ENCODE measurements around the gene SMAD6. TPM values are rescaled to one million over a fixed set of nuclear protein-coding genes. Genes with fewer than 3 reads are reported as not detected.

SMAD6 gene
- total RNA-seq, 1 donor from 2014 or later, result 14.1 TPM

DNA sequence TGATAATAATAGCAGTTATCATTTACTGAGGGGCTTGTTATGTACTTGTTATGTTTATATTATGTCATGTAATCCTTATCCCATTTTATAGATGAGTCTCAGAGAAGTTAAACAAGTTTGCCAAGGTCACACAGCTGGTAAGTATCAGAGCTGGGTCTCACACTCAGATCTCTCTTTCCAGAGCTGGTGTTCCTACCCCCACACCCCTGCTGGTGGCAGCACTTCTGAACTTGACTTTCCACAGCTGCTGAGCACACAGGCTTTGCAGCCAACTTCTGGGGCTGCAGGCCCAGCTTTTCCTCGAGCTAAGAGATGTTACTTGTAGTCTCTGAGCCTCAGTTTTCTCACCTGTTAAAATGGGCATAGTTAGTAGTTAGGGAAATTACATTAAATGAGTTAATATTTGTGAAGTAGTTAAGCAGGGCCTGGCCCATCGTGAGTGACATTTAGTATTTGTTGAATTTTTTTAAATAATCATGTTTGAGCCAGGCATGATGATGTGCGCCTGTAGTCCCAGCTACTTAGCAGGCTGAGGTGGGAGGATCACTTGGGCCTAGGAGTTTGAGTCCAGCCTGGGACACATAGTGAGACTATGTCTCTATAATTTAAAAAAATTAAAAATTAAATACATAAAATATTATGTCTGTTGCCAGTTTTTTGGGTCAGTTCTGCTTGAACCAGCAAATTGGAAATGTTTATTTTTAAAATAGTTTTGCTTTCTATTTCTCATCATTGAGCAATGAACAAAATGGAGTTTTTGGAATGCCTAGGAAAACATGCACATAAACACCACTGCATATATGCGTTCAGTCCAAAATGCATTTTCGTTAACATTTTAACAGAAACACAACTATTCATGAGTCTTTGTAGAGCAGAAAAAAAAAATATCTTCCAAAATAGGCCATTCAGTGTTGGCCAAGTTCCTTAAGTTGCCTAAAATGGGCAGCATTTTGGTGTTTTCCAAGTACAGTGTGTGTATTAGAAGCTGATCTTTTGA lies 87.3 kb downstream of the SMAD6 start:
- ATAC-seq (ENCODE audit: poor library complexity) (peak; percentile 81), DNase-seq (peak; percentile 63)
- intact Hi-C loops (cut with DNase I), result loop anchor here (5.0 kb wide), 1 partner anchor 48 kb away; no protein-coding TSS in a partner anchor

DNA sequence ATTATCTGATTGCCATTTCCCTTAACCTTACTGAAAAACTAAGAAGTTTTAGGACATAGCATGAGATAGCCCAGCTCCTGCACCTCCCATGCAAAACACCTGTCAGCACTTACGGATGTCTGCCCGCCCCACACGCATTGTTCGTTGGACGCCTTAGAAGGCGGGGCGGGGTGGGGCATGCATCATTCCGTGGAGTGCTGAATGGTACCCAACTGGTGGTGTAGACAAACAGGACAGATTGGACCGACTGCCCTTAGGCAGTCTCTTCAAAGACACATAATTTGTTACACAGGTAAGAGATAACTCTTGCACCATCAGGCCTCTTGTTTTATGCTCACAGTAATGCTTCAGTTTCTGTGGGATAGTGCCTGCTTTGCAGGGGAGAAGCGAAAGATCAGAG lies 93.8 kb downstream of the SMAD6 start:
- DNase-seq (no peak), ATAC-seq (ENCODE audit: poor library complexity) (no peak)
- intact Hi-C loops (cut with DNase I), result no loop called here

DNA sequence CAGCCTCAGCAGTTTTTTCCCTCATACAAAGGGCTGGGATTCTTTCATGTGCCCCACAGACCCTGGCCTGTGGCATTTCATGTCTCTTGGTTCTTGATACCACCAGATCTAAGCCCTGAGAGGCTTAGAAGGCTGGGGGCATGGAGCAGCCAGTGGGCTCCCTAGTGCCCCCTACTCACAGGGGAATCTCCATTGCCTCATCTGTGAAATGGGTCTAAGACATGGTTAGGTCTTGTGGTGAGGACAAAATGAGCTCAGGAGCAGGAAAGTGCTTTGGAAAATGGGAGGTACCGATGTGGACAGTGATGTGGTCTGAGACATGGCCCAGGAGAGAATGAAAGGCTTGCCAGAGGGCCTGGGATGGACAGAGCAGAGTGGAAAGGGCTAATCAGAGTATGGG lies 94.3 kb downstream of the SMAD6 start:
- intact Hi-C loops (cut with DNase I), result no loop called here
- no peak for DNase-seq
- no peak for ATAC-seq (ENCODE audit: poor library complexity)

DNA sequence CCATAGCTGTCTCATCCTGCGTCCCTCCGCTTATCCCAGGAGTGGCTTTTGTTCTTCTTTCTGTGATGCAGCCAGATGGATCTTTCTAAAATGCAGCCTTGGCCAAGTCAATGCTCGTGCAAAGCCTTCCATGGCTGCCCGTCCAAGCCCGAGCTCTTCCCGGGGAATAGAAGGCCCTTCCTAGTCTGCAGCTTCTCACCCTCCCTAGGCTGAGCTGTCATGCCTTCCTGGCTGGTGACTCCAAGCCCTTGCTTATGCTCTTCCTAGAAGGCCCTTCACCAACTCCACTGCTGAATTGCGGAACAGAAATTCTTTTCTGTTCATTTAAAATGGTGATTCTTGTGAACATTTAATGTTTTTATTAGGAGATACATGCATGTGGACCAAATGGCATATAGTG lies 95.9 kb downstream of the SMAD6 start:
- DNase-seq (no peak), ATAC-seq (ENCODE audit: poor library complexity) (no peak)
- intact Hi-C loops (cut with DNase I), result no loop called here

DNA sequence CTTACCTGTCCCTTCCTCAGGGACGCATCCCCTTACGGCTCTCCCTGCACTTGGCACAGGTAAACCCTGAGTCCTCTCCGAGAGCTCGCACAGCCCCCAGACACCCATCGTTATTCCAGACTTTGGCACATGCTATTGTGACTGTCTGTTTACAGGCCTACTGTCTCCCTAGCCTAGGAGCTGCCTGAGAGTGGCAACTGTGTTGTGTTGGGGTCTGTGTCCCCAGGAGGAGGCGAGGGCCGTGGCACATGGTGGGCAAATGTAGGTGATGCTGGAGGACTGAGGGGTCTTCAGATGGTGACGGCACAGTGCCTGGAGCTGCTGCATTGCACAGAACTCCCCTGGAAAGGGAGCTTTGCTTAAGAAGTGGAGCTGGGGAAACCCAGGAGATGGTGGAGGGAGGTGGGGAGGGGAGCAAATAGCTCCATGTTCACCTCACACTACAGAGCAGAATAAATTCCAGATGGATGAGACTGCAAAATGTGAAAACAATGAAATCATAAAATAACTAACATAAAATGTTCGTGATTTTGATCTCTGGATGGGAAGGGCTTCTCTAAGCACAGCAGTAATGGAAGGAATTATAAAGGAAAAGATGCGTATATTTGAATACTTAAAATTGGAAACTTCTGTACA lies 96.5 kb downstream of the SMAD6 start:
- intact Hi-C loops (cut with DNase I), result no loop called here
- ATAC-seq (ENCODE audit: poor library complexity) (no peak), DNase-seq (no peak)

DNA sequence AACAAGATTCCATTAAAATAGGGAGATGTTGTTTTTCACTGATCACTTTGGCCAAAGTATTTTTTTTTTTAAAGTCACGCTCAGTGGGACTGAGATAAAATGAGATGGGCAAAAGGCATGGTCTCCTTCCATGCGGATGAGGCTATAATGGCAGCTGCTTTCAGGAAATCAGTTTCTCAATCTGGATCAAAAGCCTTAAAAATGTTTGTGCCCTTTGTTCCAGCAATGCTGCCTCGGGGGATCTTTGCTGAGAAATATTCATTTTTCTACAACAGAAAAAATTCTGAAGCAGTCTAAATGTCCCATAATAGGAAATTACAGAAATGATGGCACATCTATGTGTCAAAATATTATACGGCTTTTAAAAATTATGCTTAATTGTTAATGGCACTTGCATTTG lies 97.2 kb downstream of the SMAD6 start:
- intact Hi-C loops (cut with DNase I), result no loop called here
- ATAC-seq (ENCODE audit: poor library complexity) (no peak), DNase-seq (no peak)

DNA sequence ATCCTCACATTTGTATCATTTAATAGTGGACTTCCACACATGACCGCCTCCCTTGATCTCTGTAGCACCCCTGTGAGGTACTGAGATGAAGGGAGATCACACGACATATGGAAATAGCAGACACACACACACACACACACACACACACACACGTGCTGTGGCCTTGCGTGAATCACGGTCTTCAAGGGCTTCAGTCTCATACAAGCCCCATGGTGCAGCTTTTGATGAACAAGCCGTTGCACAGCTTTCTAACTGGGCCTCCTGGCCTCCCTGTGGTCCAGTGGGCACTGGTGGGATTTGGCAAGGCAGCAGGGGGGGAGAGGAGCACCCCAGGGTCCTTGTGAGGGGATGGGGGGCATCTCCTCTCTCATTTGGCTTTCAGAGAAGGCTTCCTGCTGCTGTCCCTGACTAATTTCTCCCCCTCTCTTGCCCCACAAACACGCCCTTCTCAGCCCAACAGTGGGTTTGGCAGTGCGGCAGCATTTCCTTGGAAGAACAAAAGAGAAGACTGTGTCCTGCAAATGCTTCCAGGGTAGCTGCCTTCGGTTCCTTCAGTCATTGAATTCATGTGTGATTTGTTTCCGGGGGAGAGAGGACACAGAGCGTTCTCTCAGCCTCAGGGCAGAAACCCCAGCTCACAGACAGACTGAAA lies 98.7 kb downstream of the SMAD6 start:
- no peak for ATAC-seq (ENCODE audit: poor library complexity)
- no peak for DNase-seq
- intact Hi-C loops (cut with DNase I), result no loop called here

DNA sequence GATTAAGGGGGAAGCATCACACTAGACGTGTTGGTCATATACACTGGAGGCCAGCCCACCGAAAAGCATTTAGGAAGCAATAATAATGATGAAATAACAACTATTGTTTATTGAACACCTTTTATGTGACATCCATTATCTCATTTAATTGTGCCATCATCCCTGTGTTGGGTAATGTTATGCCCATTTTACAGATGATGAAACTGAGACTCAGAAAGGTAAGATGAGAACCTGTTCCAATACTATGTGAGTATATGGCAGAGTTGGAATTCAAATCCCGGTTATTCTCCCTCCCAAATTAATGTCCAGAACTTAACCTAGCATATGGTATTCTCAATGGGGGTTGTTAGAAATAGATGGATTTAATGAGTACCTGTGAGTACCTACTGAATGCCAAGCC lies 99.2 kb downstream of the SMAD6 start:
- DNase-seq (no peak), ATAC-seq (ENCODE audit: poor library complexity) (no peak)
- intact Hi-C loops (cut with DNase I), result no loop called here

DNA sequence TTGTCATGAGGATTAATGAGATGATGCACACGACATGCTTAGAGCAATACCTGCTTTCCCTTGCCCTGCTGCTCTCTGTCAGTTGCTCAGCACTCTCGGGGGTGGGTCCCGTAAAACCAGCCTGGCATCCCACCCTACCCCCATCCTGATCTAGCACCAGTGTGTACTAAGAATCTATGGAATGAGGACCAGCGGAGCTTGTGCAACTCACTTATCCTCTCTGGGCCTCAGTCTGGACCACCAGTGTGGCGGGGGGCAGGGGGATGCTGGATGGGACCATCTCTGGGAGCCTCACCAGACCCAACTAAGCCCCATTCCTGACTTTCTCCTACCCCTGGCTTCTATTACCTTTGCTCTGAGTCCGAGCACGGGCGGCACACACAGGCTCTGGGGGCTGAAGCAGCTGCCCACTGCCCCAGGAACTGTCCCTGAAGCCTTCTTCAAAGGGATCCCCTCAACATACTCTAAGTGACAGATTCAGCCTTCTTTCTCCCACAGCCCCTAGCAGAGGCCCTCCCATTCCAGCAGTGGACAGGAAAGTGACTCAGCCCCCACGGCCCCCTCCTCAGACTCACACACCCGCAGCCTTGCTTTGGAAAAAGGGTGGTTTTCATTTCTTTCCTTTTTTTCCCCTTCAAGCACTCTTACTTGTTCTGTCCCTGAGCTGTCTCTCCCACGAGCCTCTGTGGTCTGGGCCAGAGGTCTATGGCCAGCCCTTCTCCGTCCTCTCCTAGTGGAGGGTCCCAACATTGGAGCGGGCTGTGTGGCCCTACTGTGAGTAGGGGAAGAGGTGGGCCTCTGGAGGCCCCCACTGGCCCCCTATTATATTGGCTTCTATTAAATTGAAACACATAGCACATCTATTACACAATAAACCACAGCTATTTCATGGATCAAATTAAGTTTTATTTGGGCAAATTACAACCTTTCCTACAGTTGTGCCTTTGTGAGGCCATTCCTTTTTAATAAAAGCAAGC lies 100.3 kb downstream of the SMAD6 start:
- DNase-seq (no peak), ATAC-seq (ENCODE audit: poor library complexity) (peak; percentile 26)
- intact Hi-C loops (cut with DNase I), result no loop called here

DNA sequence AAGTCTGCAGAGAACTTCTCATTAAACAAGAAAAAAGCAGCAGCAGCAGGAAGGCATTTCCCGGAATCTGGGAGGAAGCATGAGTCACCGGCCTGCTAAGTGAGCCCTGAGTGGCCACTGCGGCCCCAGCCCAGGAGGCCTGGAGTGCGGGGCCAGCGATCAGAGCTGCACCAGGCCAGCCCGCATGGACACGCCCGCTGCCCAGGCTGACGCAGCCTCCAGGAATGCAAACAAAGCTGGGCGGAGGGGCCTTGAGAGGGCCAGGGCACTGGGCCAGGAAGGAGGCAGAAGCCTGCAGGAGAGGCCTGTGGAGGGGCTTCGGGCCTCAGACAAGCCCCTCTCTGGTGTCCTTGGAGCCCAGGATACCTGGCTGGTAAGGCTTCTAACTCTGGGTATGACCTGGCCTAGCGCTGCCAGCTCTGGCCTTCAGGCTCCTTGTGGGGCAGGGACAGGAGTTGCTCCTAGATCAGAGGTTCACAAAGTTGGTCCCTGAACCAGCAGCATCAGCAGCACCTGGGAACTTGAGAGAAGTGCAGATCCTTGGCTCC lies 101.2 kb downstream of the SMAD6 start:
- intact Hi-C loops (cut with DNase I), result no loop called here
- peak; percentile 92 for DNase-seq
- peak; percentile 97 for ATAC-seq (ENCODE audit: poor library complexity)

DNA sequence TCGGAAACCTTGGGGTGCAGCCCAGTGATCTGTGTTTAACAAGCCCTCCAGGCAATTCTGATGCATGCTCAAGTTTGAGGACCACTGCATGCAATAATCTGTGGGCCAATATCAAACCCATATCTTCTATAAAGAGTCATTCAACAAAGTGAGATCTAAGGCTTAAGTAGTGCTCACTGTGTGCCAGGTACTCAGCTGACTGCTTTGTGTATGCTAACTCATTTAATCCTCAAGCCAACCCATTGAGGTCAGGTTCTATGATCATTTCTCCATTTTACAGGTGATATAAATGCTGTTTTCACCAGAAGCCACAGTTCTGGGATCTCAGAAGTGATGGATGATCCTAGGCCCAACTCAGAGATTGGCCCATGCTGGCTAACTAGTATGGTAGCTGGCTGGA lies 101.7 kb downstream of the SMAD6 start:
- DNase-seq, result no peak
- no peak for ATAC-seq (ENCODE audit: poor library complexity)
- intact Hi-C loops (cut with DNase I), result no loop called here

DNA sequence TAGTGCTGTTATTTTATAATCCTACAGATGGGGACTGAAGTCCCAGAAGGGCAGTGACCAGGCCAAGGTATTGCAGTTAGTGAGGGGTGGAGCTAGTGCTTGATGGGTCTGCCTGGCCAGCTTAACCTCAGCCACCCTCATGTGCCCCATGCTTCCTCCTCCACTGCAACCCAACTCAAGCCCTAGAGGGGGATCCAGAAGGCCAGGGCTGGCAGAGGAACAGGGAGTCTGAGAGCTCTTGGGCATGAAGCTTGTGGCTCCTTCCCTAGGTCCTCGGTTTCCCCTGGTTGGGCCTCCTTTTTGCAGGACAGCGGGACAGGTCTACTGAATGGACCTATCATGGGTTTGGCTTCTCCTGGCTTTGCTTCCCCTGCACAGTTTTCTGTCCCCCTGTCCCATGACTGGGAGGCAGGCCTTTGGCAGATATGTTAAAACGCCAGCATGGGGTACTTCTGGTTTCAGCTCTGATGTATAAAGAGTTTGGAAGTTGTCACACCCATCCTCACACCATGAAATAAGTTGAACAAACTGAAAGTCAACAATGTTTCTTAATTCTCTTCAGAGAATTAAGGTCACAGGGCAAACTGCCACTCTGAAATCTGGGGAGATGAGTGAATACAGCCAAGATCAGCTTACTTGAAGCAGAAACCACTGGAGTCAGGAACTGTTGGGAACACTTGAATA lies 103.3 kb downstream of the SMAD6 start:
- intact Hi-C loops (cut with DNase I), result no loop called here
- DNase-seq (no peak), ATAC-seq (ENCODE audit: poor library complexity) (no peak)

DNA sequence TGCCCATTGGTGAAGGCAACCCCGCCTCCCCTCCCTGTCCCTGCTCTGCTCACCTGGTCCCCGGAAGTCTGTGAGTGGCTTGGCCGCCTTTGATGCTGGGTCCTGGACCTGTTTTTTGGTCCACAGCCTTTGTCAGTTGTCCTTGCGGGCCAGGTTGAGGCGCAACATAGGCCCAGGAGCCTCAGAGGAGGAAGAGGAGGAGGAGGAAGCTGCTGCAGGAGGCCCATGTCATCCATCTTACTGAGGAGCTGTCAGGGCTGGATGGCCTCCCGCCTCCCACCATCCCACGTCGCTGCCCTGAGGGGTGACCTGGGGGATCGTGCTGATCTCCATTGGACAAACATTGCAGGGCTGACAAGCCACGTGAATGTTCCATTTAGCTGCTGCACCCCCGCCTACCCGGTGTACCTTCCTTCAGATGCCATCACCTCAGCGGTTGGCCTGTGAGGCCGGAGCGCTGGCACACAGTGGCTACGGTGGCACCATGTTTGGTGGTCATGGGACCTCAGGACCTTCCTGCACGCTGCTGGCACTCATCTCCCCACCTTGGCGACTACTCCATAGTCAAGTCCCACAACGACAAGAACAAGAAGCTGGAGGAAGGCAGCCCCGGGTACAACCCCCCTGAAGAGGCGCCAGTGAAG lies 106.3 kb downstream of the SMAD6 start:
- no peak for DNase-seq
- intact Hi-C loops (cut with DNase I), result no loop called here
- no peak for ATAC-seq (ENCODE audit: poor library complexity)

DNA sequence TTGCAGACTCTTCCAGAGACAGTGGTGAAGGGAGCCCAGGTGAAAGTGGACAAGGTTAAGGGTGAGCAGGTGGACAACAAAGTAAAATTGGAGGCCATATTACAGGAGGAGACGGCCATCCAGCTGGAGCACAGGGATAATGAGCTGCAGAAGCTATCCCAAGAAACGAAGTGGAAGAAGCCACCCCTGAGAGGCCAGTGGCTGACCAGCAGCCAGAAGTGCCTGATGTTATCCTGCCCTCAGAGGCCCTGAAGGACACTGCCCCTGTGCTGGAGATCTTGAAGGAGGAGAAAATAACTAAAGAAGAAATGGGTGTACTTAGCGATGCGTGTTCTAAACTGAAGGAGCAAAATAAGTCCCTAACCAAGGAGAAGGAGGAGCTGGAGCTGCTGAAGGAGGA lies 107.6 kb downstream of the SMAD6 start:
- DNase-seq (no peak), ATAC-seq (ENCODE audit: poor library complexity) (no peak)
- intact Hi-C loops (cut with DNase I), result no loop called here

DNA sequence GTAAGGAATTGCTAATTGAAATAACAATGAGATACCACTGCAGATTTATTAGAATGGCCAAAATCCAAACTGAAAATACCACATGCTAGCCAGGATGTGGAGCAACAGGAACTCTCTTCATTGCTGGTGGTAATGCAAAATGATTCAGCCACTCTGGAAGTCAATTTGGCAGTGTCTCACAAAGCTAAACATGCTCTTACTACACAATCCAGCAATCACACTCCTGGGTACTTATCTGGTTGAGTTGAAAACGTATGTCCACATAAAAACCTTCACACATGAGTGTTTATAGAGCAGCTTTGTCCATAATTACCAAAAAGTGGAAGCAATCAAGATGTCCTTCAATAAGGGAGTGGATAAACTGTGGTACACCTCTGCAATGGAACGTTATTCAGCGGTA lies 113.3 kb downstream of the SMAD6 start:
- intact Hi-C loops (cut with DNase I), result no loop called here
- ATAC-seq (ENCODE audit: poor library complexity) (no peak), DNase-seq (no peak)

DNA sequence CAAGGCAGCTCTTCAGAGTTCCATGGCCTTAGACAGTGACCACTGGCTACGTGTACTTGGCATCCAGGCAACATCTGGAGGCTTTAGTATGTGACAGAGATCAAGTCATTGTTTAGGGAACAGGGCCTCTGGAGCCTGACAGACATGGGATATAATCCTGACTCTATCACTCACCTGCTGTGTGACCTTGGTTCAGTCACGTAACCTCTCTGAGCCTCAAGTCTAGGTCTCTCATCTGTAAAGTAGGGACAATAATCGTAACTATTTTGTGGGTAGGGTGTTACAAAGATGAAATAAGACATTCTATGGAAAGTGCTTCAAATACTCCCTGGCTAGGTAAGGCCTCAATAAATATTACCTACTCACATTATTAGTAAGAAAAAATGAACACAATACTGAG lies 114.2 kb downstream of the SMAD6 start:
- DNase-seq (no peak), ATAC-seq (ENCODE audit: poor library complexity) (no peak)
- intact Hi-C loops (cut with DNase I), result no loop called here

DNA sequence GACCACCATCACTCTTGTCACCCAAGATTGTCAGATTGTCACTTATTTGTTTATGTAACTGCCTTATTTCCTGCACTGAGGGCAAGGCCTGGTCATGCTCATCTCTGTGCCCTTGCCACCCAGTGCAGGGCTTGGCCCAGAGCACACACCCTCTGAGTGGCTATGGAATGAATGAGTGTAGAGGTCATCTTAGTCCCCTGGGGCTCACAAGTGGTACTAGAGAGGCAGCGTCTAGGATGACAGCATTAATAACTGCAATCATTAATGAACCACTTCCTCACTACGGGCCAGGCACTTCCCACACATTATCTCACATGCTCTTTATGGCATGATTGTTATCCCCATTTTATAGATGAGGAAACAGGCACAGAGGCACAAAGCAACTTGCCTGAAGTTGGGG lies 117.0 kb downstream of the SMAD6 start:
- no peak for ATAC-seq (ENCODE audit: poor library complexity)
- DNase-seq, result no peak
- intact Hi-C loops (cut with DNase I), result no loop called here
